Activated CD8-positive, alpha-beta memory T cell treated with anti-CD3 and anti-CD28 coated beads for 24 hours (primary cell): ENCODE data around the gene DKK3.

ENCODE experiments used
- DNase-seq: peaks from one replicate; pipeline ENCODE4 v3.0.0-alpha.2; 2020

DKK3 gene

GRCh38 chr11:12029738-12030363 lies 21.4 kb upstream of the DKK3 start:
- no peak for DNase-seq

GRCh38 chr11:12029119-12029518 lies 20.7 kb upstream of the DKK3 start:
- DNase-seq, result no peak

- no peak for DNase-seq
Observed at GRCh38 chr11:12028303-12028702, 19.9 kb upstream of the DKK3 start.

GRCh38 chr11:12026331-12027211 lies 18.1 kb upstream of the DKK3 start:
- no peak for DNase-seq

- DNase-seq, result no peak
Observed at GRCh38 chr11:12024254-12024926, 16.0 kb upstream of the DKK3 start.

DNA sequence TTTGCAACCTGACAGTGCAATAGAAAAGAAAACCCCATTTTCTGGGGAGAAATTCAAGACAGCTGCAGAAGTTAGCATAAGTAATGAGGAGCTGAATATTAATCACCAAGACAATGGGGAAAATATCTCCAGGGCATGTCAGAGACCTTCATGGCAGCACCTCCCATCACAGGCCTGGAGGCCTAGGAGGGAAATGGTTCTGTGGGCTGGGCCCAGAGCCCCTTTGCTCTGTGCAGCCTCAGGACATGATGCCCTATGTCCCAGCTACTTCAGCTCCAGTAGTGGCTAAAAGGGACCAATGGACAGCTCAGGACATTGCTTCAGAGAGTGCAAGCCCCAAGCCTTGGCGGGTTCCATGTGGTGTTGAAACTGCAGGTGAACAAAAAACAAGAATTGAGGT lies 14.6 kb upstream of the DKK3 start:
- no peak for DNase-seq

- DNase-seq, result no peak
Observed at GRCh38 chr11:12020546-12020945, 12.1 kb upstream of the DKK3 start.

GRCh38 chr11:12019866-12020416 lies 11.5 kb upstream of the DKK3 start:
- DNase-seq, result no peak

DNA sequence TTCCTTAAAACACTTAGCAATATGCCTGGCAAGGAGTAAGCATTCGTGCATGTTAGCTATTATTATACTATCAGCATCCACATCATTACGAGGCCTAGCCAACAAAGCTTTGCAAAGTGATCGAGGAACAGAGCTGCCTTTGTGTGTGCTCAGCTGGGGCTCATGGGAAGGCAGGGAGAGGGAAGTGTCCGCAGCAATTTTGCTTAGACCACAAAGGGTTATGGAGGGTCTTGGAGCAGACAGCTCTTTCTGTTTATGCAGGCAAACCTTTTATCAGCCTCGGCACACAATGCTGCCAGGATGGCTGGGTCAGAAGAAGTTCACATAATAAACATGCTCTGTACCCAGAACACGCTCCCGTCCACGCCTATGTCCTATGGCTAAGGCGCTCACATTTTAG lies 10.9 kb upstream of the DKK3 start:
- DNase-seq, result no peak

DNA sequence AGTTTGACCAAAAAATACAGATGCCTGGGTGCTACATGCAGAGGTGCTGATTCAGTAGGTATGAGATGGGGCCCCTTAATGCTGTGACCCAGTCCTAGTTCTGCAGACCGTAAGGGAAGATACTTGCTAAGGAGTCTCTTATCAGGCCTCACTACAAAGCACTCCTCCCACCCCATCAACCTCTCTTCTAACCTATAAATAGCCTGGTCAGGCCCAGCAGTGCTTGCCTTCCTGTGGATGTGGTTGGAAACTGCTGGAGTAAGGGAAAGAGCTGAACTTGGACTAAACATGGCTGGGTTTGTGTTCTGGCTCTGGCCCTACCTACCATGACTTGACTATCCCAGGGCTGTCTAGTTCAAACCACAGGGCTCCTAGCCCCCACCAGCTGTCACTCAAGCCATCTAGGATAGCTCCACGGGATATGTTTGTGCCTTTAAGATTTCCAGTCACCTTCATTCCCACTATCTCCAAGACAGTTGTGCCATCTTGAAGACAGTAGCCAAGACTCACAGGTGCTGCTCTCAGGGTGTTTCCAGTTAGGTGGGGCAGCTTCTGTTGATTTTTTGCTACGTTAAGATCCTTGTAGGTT lies 9.5 kb upstream of the DKK3 start:
- DNase-seq, result no peak

DNA sequence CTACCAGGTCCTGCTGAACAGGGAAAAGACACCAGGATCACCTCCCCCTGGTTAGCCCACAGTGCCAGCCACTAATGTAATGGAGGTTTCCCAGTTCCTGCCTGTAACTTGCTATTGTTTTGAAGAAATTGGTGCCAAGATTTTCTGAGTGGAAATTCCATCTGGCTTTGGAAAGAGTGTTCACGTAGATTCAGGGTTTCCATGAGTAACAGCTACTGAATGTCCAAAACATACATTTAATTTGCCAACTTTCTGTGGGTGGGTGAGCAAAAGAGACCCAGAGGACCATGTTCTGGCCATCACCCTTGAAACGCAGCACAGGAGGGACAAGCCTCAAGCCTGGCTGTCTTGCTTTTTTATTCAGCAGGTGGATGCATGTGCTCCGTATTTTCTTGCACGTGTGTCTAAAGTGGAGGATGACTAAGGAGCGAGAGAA lies 8.8 kb upstream of the DKK3 start:
- DNase-seq, result no peak

GRCh38 chr11:12016246-12016645 lies 7.8 kb upstream of the DKK3 start:
- DNase-seq, result no peak

- DNase-seq, result no peak
Observed at GRCh38 chr11:12015486-12015885, 7.1 kb upstream of the DKK3 start.

GRCh38 chr11:12013781-12014180 lies 5.4 kb upstream of the DKK3 start:
- DNase-seq, result no peak

DNA sequence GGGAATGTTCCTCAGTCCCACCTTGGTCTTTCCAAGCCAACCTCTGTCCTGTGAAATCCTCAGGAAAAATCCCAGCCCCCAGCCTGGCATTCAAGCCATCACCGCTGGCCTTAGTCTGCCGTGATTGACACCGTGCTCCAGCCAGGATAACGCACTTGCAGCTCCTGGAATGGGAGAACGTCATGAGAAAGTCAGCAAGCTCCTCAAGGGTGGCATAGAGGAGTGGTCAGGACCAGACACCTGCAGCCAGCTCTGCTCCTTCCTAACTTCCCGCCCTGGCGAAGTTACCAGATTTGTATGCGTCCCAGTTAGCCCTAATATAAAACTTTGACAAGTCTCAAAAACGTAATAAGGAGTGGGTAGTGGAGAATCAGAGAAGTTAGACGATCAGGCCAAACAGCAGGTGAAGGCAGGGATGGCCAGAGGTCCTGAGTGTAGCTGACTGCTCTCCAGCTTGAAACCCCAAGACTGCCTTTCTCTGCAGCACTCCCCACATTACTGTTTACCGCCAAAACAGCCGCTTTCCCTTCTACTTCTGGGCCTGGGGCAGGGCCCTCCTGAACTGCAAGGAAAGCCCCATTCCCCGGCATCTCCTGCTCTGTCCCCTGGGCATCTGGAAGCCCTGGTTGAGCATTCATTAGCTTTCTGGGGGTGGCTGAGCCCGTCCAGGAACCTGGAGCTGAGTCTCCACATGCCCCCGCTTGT lies 1.3 kb upstream of the DKK3 start:
- DNase-seq, result no peak

- no peak for DNase-seq
Observed at GRCh38 chr11:12008790-12009616, 577 bp upstream of the DKK3 start.

DNA sequence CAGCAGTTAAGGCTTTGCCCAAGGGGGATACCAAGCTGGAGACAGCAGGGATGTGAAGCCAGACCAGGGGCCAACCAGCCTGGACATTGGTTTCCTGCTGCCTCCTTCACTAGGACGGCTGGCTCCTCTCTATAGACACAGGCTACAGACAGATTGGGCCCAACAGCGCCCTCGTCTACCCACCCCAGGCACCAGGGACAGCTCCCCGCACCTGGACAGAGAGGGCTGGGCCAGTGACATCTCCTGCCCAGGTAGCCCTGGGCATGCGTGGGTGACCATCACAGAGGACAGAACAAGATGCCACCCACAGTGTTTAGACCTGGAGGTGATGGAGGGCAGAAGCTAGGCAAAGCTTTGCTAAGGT lies 1.2 kb downstream of the DKK3 start:
- no peak for DNase-seq

GRCh38 chr11:12006552-12007229 lies 1.7 kb downstream of the DKK3 start:
- DNase-seq, result no peak

DNA sequence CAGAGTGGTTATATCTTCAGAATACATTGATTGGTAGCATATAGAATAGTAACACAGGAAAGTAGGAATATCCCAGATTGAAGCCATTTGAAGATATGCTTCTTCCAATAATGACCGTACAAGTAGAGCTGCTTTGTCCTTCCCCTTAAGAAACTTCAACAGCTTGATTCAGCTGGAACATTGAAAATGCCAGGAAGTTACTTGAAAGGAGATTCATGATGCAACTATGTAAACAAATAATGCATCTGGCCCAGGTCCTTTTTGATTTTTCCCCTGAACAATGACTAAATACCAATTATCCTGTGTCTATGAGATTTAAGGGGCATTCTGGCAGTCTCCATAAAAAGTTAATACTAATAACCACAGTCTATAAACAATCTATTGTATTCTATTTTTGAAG lies 3.0 kb downstream of the DKK3 start:
- DNase-seq, result no peak

DNA sequence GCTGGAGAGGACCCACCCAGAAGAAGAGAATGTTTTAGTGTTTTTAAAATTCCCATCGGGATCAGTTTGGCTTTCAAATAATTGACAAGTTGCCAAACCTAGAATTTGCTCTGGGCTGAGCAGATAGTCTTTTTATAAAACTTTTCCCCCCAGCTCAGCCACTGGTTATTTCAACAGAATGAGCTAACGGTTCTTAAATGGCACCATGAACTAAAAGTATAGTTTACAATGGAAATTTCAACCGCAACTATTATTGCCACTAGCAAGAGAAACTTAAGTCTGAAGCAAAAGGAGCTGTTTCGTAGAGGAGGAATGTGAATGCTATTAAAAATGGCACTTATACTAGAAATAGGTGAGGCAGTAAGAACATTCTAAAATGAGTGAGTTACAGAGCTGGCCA lies 3.4 kb downstream of the DKK3 start:
- no peak for DNase-seq

DNA sequence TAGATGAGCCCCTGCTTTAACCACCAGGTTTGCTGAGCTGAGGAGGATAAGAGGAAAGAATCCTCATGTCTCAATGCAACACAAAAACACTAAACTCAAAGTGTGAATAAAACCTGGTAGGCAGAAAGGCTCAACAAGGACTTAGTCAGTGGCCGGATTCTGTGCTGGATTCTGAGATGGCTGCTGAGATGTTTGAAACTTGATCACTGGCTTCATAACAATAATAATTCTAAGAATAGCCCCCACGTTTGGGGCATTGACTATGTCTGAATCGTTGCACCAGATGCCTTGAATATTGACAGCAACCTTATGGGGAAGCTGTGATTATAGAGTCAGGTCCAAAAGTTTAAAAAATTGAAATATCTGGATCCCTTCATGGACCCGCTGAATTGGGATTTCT lies 4.6 kb downstream of the DKK3 start:
- no peak for DNase-seq
